Measurements from ENCODE around the gene ESYT3. TPM values are rescaled to one million over a fixed set of nuclear protein-coding genes. Genes with fewer than 3 reads are reported as not detected.

ESYT3 gene
- total and polyA plus RNA-seq, 2 of the 8 experiments (the other 6 are each of a cell fraction or from before 2014, with no cell fraction given): 4.4 to 7.3 TPM

DNA sequence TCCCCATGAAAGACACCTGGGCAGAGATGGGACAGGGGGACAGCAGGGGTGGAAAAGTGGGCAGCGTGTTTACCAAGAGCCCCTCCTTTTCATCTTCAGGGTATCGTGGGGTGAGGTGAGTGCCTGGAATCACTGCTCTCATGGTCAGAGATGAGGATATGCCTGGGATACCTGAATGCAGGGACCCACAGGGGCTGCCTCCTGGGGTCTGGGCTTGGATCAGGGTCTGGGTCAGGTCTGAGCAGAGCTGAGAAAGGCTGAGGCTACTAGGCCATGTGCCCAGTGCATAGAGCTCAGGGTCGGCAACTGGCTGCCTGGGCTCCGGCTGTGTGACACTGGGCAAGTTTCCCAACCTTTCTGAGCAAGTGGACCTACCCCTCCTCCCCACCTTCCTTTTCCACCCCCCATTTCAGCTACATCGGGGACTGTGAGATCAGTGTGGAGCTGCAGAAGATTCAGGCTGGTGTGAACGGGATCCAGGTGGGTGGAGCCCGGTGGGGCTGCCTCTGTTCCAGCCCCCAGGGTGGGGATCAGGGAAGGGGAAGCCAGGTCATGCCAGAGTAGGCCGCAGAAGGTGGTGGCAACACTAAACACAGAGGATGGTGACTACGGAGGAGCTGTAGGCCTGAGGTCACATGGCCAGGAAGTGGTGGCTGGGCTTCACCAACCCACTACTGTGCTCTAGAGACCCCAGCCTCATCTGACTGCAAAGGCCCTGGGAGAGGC, 24.5 kb downstream of the ESYT3 start:
- 80% methylated on average over 9 of the region's 9 CpGs; no CpG with 5 or more reads in 1 of the 2 experiments for WGBS, 2 experiments (ENCODE audit: extremely low coverage in 1 of 2, insufficient coverage in 1 of 2, insufficient read length in 1 of 2, insufficient replicate concordance in 2 of 2, low coverage in 1 of 2, low lambda C conversion rate in 2 of 2, missing lambda C conversion rate in 1 of 2)
- no peaks in the 10 kb centered on the region for H3K79me2 ChIP-seq (ENCODE audit: control insufficient read depth in 1 of 2, insufficient read depth in 2 of 2, low read length in 2 of 2)
- H4K20me1 ChIP-seq (replicated peaks in 1 of 2; ENCODE audit: control insufficient read depth in 1 of 2, insufficient read depth in 2 of 2, low read length in 2 of 2): peaks cover 0 to 6% of the 10 kb centered on the region in 2 experiments
- peaks cover 0 to 3% of the 10 kb centered on the region in 2 experiments; a peak in 2 of 4 replicates for H3K9me3 ChIP-seq (ENCODE audit: insufficient read depth in 2 of 2, low read depth in 1 of 2, low read length in 1 of 2)
- H3K4me2 ChIP-seq (ENCODE audit: insufficient read depth in 1 of 2, low read depth in 2 of 2, low read length in 2 of 2): no peak overlapping the region
- DNase-seq (ENCODE audit: low read depth in 1 of 2, low spot score in 2 of 2): peak in 1 of 2 experiments; percentile 36
- ChIA-PET POLR2A (ENCODE audit: partially characterized antibody) (interaction anchor here (1.3 kb wide), 1 partner anchor 11 kb away, joined by 3 read pairs; no protein-coding TSS in a partner anchor), CTCF (ENCODE audit: partially characterized antibody) (interaction anchor here (0.7 to 3.7 kb wide), 8 partner anchors 8 to 477 kb away, joined by 3 to 21 read pairs (median 4); no protein-coding TSS in a partner anchor)
- no peak overlapping the region for H3K4ac ChIP-seq (replicated peaks; ENCODE audit: insufficient read length, low read depth, low read length)
- H3K4me3 ChIP-seq (ENCODE audit: extremely low read depth in 1 of 4, insufficient read depth in 2 of 4, low read depth in 3 of 4, low read length in 4 of 4): no peak overlapping the region
- no peak overlapping the region for H3K27ac ChIP-seq (ENCODE audit: low read depth, low read length)
- H3K79me1 ChIP-seq (ENCODE audit: low read depth, low read length): no peaks in the 10 kb centered on the region
- H4K8ac ChIP-seq (ENCODE audit: extremely low read depth, insufficient read depth, low read length): no peak overlapping the region
- H3K4me1 ChIP-seq (replicated peaks in 1 of 4; ENCODE audit: control insufficient read depth in 3 of 4, insufficient read depth in 4 of 4, low read length in 3 of 4): no peaks in the 10 kb centered on the region
- no peak overlapping the region for H3K14ac ChIP-seq (ENCODE audit: insufficient read length)
- no peak overlapping the region for H3K9ac ChIP-seq (replicated peaks in 1 of 4; ENCODE audit: extremely low read depth in 1 of 4, low read depth in 3 of 4, low read length in 3 of 4)
- H2AK5ac ChIP-seq (ENCODE audit: low read depth, low read length): no peak overlapping the region
- H4K5ac ChIP-seq (ENCODE audit: insufficient read length, low read depth, low read length): no peak overlapping the region
- no peak overlapping the region for H2BK5ac ChIP-seq (ENCODE audit: low read depth, low read length)
- no peaks in the 10 kb centered on the region; the same call in 1 of the 2 replicates for H3K23me2 ChIP-seq (ENCODE audit: low read depth, low read length)
- H4K91ac ChIP-seq (replicated peaks; ENCODE audit: insufficient read length, low read length): no peak overlapping the region
- H2AFZ ChIP-seq (ENCODE audit: low read length): no peak overlapping the region
- no peaks in the 10 kb centered on the region; a peak in 1 of 8 replicates for H3K36me3 ChIP-seq (ENCODE audit: control insufficient read depth in 2 of 4, insufficient read depth in 4 of 4, low read length in 3 of 4)
- H2BK12ac ChIP-seq (ENCODE audit: low read depth, low read length): no peak overlapping the region
- no peak overlapping the region for H2BK120ac ChIP-seq (replicated peaks; ENCODE audit: low read depth, low read length)
- no peak overlapping the region for H2BK20ac ChIP-seq (ENCODE audit: low read length)
- no peak overlapping the region for H2BK15ac ChIP-seq (ENCODE audit: low read length)
- no peak overlapping the region for H3K56ac ChIP-seq (replicated peaks; ENCODE audit: insufficient read length, low read depth, low read length)
- no peaks in the 10 kb centered on the region for H3K27me3 ChIP-seq (replicated peaks in 1 of 4; ENCODE audit: control insufficient read depth in 3 of 4, extremely low read depth in 1 of 4, insufficient read depth in 3 of 4, low read length in 3 of 4)
- no peak overlapping the region for H3K18ac ChIP-seq (ENCODE audit: extremely low read depth, low read length)
- H3K23ac ChIP-seq (ENCODE audit: insufficient read length): no peak overlapping the region
- no peak for FAIRE-seq
- TF ChIP-seq EP300 (IDR thresholded peaks at IDR 0.05; ENCODE audit: borderline replicate concordance in 1 of 2, low read depth in 2 of 2, low read length in 2 of 2) (no peak), KDM5A (IDR thresholded peaks at IDR 0.05; ENCODE audit: low read length) (no peak), BRCA1 (IDR thresholded peaks at IDR 0.05; ENCODE audit: low read depth, low read length) (no peak), BACH1 (IDR thresholded peaks at IDR 0.05; ENCODE audit: low read length) (no peak), SAP30 (IDR thresholded peaks at IDR 0.05; ENCODE audit: insufficient read depth, insufficient replicate concordance, low read length) (no peak), MAFK (IDR thresholded peaks at IDR 0.05; ENCODE audit: low read depth, low read length) (no peak), RXRA (IDR thresholded peaks at IDR 0.05; ENCODE audit: insufficient read depth, low read depth, low read length) (no peak), SIRT6 (IDR thresholded peaks at IDR 0.05; ENCODE audit: low read length) (no peak), GABPA (IDR thresholded peaks at IDR 0.05; ENCODE audit: borderline replicate concordance, insufficient read depth, low read length) (no peak)
- TF ChIP-seq, protein P1, sequence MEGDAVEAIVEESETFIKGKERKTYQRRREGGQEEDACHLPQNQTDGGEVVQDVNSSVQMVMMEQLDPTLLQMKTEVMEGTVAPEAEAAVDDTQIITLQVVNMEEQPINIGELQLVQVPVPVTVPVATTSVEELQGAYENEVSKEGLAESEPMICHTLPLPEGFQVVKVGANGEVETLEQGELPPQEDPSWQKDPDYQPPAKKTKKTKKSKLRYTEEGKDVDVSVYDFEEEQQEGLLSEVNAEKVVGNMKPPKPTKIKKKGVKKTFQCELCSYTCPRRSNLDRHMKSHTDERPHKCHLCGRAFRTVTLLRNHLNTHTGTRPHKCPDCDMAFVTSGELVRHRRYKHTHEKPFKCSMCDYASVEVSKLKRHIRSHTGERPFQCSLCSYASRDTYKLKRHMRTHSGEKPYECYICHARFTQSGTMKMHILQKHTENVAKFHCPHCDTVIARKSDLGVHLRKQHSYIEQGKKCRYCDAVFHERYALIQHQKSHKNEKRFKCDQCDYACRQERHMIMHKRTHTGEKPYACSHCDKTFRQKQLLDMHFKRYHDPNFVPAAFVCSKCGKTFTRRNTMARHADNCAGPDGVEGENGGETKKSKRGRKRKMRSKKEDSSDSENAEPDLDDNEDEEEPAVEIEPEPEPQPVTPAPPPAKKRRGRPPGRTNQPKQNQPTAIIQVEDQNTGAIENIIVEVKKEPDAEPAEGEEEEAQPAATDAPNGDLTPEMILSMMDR (IDR thresholded peaks at IDR 0.05; ENCODE audit: control extremely low read depth in 1 of 3, insufficient read depth in 1 of 3, low read depth in 1 of 3, low read length in 3 of 3): no peak

Data from H1 (cell line).